ENCODE data around the gene MYZAP.

MYZAP gene

DNA sequence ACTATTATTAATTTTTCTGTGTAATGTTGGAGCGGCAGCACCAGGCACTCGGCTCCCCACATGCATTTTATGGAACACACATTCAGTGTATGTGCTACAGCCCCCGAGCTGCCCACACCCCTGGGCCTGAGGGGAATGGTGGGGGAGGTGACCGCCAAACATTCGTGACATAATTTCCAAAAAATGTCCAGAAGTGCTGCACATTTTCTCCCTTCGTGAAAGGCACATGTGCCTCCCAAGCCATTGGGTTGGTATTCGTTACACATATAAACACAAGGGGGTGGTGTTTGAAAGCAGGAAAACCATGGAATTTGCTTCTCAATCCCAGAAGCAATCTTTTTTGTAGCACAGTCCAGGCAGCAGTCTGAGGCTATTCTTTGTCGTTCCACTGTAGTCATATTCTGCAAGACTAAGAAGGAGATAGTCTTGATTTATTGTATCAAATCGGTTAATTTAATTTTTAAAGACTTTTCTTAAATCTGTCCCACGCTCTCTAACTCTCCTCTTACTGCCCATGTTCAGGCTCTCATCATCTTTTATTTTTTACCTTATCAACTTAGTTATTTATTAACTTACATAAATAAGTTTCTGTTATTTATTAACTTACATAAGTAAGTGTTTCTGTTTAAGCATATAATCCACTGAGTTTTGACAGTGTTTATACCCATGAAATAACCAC lies 75.6 kb downstream of the MYZAP start:
- no peak for DNase-seq

- DNase-seq = no peak
Observed at GRCh38 chr15:57668016-57668415, 76.3 kb downstream of the MYZAP start.

DNA sequence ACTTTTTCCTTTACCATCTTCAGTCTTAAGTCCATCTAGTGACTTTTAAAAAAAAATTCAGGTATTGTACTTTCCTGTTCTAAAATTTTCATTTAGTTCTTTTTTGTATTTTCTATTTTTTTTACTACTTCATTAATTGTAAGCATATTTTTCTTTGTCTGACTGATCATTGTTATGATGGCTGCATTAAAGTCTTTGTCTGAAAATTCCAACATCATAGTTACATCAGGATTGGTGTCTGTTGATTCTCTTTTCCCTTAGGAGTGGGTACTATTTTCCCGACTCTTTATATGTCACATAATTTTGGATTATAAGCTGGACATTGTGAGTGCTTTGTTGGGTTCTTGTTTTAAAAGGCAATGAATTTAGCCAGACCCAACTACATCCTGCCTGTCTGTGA lies 79.9 kb downstream of the MYZAP start:
- no peak for DNase-seq

GRCh38 chr15:57675481-57676181 lies 83.9 kb downstream of the MYZAP start:
- DNase-seq = no peak

GRCh38 chr15:57676585-57676984 lies 84.9 kb downstream of the MYZAP start:
- no peak for DNase-seq

DNA sequence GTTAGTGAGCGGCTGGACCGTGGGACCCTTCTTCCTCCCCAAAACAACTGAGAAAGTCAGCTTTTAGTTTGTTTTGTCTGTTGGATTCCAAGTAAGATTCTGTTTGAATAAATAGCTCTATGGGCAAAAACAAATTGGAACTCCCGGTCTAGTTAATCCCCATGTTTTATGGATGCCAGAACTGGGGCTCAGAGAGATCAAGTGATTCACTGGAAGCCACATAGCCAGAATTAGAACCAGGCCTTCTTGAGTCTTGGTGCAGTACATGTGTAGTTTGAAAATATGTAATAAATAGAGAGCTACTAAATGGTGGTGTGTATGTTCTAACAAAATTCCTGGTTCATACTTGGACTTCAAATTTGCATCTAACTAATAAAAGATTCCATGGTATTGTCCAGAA lies 85.5 kb downstream of the MYZAP start:
- DNase-seq = no peak

DNA sequence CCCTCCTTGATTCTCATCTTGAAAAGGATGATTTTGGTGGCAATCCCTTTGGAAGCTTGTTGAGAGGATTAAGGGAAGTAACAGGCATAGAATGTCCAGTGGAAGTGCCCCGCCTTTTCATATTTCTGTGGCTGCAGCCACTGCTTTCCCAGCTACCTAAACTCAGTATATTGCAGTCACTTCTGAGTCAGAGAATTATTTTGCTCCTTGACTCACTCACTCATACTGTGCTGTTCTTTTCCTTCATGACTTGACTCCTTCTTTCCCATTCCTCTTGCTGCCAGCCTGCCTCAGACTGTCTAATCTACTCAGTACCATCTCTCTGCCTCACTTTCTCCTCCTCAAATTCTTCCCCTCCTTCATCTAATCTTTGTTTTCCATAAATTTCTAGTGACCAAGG lies 88.3 kb downstream of the MYZAP start:
- DNase-seq = no peak

- no peak for DNase-seq
Observed at GRCh38 chr15:57681011-57681410, 89.3 kb downstream of the MYZAP start.

- DNase-seq = no peak
Observed at GRCh38 chr15:57683481-57683880, 91.8 kb downstream of the MYZAP start.

- no peak for DNase-seq
Observed at GRCh38 chr15:57684491-57685151, 92.9 kb downstream of the MYZAP start.

GRCh38 chr15:57685306-57686095 lies 93.8 kb downstream of the MYZAP start:
- no peak for DNase-seq

DNA sequence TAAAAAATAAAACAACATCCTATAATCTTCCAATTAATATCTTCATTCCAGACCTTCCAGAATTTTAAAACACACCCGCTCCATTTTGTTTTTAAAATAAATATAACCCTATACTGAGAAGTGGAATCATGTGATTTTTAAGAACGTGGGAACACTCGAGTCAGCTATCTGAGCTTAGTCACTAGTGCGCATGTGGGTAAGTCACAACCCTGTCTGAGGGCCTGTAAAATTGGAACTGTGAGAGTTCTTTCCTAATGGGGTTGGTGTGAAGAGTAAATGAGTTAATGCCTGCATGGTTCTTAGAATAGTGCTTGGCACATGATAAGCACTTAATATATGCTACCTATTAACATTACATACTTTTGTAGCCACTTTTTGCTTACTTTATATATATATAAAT lies 95.0 kb downstream of the MYZAP start:
- no peak for DNase-seq

- DNase-seq = no peak
Observed at GRCh38 chr15:57690341-57690966, 98.8 kb downstream of the MYZAP start.

- no peak for DNase-seq
Observed at GRCh38 chr15:57691082-57691481, 99.4 kb downstream of the MYZAP start.

- DNase-seq = no peak
Observed at GRCh38 chr15:57692709-57693108, 101.0 kb downstream of the MYZAP start.

DNA sequence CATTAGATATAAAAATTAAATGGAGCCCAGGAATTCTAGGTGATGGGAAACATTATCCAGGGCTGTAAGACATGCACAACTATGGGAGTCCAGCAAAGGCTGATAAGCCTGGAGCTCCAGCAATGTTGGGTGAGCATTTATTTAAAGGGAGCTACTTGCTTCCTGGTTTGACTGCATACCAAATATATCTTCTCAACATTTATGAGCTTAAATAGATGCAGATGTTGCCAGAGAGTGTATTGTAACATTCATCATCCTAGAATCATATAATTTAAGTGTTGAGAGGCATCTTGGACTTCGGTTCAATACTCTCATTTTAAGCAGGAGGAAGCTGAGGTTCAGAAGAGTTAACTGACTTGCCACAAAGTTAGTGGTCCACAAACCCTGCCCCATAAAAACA lies 102.6 kb downstream of the MYZAP start:
- DNase-seq = no peak

DNA sequence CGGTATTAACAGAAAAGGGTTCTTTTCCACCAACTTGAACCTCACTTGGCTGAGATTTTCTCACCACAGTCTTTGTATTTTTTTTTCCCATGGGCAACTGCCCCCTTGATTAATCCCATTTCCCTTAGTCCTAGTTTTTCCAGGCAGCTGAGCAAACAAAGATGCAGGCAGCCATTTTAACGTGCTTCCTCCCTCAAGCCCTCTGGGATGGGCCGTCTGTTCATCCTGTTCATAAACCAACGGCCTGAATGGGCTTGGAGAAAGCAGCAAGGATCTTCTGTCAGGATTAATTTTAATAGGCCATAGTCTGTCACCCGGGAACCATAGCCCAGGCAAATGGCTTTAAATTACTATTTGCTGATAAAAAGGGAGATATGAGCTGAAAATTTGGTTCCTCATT lies 104.4 kb downstream of the MYZAP start:
- no peak for DNase-seq

GRCh38 chr15:57697588-57697987 lies 105.9 kb downstream of the MYZAP start:
- no peak for DNase-seq

- no peak for DNase-seq
Observed at GRCh38 chr15:57698243-57698642, 106.5 kb downstream of the MYZAP start.

DNA sequence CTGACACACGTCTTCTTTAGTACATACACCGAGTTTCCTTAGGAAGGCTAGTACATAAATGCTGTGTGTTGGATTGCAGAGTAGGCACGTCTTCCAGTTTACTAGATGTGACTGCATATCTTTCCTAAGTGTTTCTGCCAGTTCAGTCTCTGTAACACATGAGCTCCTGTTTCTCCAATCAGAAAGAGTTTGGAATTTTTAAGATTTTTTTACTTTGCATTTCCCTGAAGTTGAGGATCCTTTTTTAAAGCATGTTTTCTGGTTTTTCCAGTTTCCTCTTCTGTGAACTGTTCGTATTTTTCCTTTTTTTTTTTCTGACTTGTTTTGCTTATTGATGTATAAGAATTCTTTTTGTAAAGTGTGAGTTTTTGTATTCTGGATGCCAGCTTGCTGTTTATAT lies 107.3 kb downstream of the MYZAP start:
- no peak for DNase-seq

GRCh38 chr15:57703387-57703786 lies 111.7 kb downstream of the MYZAP start:
- no peak for DNase-seq

- DNase-seq = no peak
Observed at GRCh38 chr15:57704441-57704840, 112.7 kb downstream of the MYZAP start.

Measured in activated CD4-positive, CD25-positive, alpha-beta regulatory T cell treated with anti-CD3 and anti-CD28 coated beads, Interleukin-2, amount 50 U/mL, for 72 hours (primary cell).